Sigmoid colon (tissue), 7 donors: ENCODE data around the gene COMMD6. TPM values are rescaled to one million over a fixed set of nuclear protein-coding genes. Genes with fewer than 3 reads are reported as not detected.
"Not testable (repeated sequence)": the region's sequence is repeated elsewhere in the genome, so short reads cannot be mapped to it uniquely, and the experiment has no call there.

Experiments used
- DNase-seq: peaks from one replicate; pipeline ENCODE4 v3.0.0-alpha.2; 2019
- H3K27ac ChIP-seq, 4 donors: fragments of 200-600 bp; sonication (generic); one replicate each; pipeline ENCODE4 v1.5.1; 2016 to 2019; ENCODE audit warnings: mild to moderate bottlenecking in 1 of 4
- H3K27me3 ChIP-seq, 3 donors: fragments of 200-600 bp; sonication (generic); one replicate each; pipeline ENCODE4 v1.5.1; 2019; ENCODE audit warnings: mild to moderate bottlenecking in 1 of 3
- H3K36me3 ChIP-seq, 4 donors: fragments of 200-600 bp; sonication (generic); one replicate each; pipeline ENCODE4 v1.5.1; 2016 to 2019
- H3K4me1 ChIP-seq, 4 donors: fragments of 200-600 bp; sonication (generic); one replicate each; pipeline ENCODE4 v1.5.1; 2017 to 2019
- H3K4me3 ChIP-seq, 4 donors: fragments of 200-600 bp; sonication (generic); one replicate each; pipeline ENCODE4 v1.5.1; 2017 to 2019; ENCODE audit warnings: mild to moderate bottlenecking in 2 of 4, moderate library complexity in 1 of 4
- H3K9me3 ChIP-seq, 4 donors: fragments of 200-600 bp in 3 of 4; sonication (generic) in 3 of 4; one replicate each; pipeline versions ENCODE4 v1.5.1 to v1.6.1; 2013 to 2019
- EP300 ChIP-seq, 4 donors: sonication (generic); formaldehyde crosslinking; IDR thresholded peaks; one replicate each; pipeline ENCODE4 v1.6.1; 2017; ENCODE audit warnings: antibody characterized with exemption in 4 of 4
- POLR2A ChIP-seq, 2 donors: fragments of 450-650 bp; IDR thresholded peaks; one replicate each; pipeline ENCODE4 v1.6.1; 2016; ENCODE audit warnings: antibody characterized with exemption in 2 of 2, mild to moderate bottlenecking in 2 of 2, moderate library complexity in 2 of 2
- POLR2AphosphoS5 ChIP-seq, 4 donors: sonication (generic); formaldehyde crosslinking; IDR thresholded peaks; one replicate each; pipeline ENCODE4 v1.6.1; 2017; ENCODE audit warnings: antibody characterized with exemption in 4 of 4
- WGBS, 2 donors: extraction: QIAGEN DNeasy Blood & Tissue Kit; methylation state at CpG; one replicate each; pipeline ENCODE4 v1.1.7; 2013; 5-methylcytosine and 5-hydroxymethylcytosine counted together
- intact Hi-C: fragments of 100-400 bp; cut with DNase I; formaldehyde crosslinking; loops from one replicate; pipeline ENCODE4 v1.15.1; 2023
- polyA plus RNA-seq, 3 donors: library from polyadenylated mRNA; stranded (reverse); fragments of 200-250 nt; gene quantifications; one replicate each; pipeline ENCODE4 v1.2.3, GENCODE V29; 2013
- total RNA-seq, 4 donors: library from RNA; depleted of rRNA; stranded (reverse); fragments of >200 nt; gene quantifications; one replicate each; pipeline ENCODE4 v1.1.0, GENCODE V29; 2016
- TF ChIP-seq, protein P1 (sequence below), 4 experiments: fragments of 450-650 bp in 3 of 4; fragments of 200-600 bp in 1 of 4; IDR thresholded peaks; one replicate each; pipeline ENCODE4 v1.5.1; 2016 to 2019; ENCODE audit warnings: antibody characterized with exemption in 4 of 4, mild to moderate bottlenecking in 3 of 4, moderate library complexity in 2 of 4
- donor health status: healthy with polysubstance abuse.
- donor health status: Bipolar disorder and iron deficiency.
- donor health status: healthy.

The COMMD6 gene
- total and polyA plus RNA-seq, 7 donors: 138 to 447 (median 190) TPM

DNA sequence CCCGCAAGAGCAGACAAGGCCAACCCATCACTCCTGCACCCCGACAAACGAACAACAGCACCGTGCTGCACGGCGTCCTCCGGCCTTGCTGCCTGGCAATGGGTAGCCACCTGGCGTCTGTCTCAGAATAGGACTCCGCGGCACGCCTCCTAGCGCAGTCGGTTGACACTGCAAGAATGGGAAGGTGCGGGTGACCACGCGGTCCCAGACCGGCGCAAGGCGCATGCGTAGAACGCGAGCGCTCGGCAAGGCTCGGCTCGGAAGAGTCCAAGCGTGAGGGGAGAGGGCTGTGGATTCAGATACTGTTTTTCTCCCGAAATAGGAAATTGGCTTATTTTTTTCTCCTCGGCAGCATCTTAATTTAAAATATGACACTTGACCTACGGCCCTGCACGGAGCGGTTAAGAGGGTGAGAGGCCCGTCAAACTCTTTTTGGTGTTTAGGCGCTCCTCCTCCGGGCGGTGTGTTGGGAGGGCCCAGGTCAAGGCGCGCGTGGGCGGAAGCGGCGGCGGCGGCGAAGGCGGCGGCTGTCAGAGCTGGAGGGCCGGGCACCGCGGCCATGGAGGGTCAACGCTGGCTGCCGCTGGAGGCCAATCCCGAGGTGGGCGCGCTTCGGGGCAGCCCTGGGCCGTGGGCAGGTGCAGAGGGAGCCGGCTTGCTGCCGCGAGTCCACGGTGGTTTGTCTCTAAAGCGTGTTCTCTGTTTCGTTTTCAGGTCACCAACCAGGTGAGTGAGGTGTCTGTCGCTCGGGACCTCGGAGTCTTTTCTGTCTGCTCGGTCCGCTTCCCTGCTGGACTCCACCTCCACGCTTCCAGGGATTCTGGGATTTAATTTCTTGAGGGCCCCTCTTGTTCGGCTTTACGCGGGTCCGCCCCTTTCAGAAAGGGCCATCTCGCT is 11.9 kb upstream of the COMMD6 start, which contains the start of gene UCHL3:
TSS of gene UCHL3 (plus strand) at position 530 of the 897 bp plus-strand sequence. CDS start at position 560, 30 bp downstream.
- intact Hi-C loops: loop anchor here (1.0 to 2.0 kb wide), 3 partner anchors 11 to 177 kb away; partner anchors contain the start of gene TBC1D4
- H3K4me1 ChIP-seq: peaks cover 0 to 20% (median 16%) of the 10 kb centered on the region in 4 donors
- peak within 1 kb of the TSS; percentile 72 to 79 (median 76) for H3K27ac ChIP-seq
- H3K36me3 ChIP-seq: no peaks in the 10 kb centered on the region
- no peaks in the 10 kb centered on the region for H3K9me3 ChIP-seq
- WGBS, 2 donors: 0 to 1% methylated on average over 74 of the region's 74 CpGs
- peak; percentile 97 for DNase-seq
- H3K4me3 ChIP-seq: peak within 1 kb of the TSS; percentile 77 to 95 (median 85)
- H3K27me3 ChIP-seq: no peaks in the 10 kb centered on the region
- no peak for TF ChIP-seq EP300 (IDR thresholded peaks at IDR 0.05)
- peak in 3 of 4 donors; percentile 60 to 73 (median 67) for TF ChIP-seq POLR2AphosphoS5 (IDR thresholded peaks at IDR 0.05)
- peak in 1 of 2 donors; percentile 13 for TF ChIP-seq POLR2A (IDR thresholded peaks at IDR 0.05)
- TF ChIP-seq, protein P1, sequence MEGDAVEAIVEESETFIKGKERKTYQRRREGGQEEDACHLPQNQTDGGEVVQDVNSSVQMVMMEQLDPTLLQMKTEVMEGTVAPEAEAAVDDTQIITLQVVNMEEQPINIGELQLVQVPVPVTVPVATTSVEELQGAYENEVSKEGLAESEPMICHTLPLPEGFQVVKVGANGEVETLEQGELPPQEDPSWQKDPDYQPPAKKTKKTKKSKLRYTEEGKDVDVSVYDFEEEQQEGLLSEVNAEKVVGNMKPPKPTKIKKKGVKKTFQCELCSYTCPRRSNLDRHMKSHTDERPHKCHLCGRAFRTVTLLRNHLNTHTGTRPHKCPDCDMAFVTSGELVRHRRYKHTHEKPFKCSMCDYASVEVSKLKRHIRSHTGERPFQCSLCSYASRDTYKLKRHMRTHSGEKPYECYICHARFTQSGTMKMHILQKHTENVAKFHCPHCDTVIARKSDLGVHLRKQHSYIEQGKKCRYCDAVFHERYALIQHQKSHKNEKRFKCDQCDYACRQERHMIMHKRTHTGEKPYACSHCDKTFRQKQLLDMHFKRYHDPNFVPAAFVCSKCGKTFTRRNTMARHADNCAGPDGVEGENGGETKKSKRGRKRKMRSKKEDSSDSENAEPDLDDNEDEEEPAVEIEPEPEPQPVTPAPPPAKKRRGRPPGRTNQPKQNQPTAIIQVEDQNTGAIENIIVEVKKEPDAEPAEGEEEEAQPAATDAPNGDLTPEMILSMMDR (IDR thresholded peaks at IDR 0.05): peak; percentile 82 to 93 (median 87)

DNA sequence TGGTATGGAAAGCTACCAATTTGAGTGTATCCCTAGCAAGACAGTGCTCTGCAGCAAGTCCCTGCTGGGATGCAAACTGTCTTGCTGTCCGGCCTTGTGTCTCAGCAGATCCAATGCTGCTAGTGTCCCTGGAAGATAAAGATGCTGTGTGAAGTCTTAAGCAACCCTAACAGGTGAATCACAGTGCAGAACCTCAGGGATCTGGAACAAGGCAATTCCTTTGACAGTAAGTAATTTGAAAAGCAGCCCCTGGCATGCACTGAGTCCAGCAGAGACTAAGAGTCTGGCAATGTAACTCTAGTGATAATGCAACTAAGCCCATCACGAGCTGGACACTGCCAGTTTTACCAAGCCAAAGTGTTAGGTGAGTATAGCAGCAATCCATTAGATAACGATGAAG is 10.3 kb upstream of the COMMD6 start:
- 93 to 96% methylated on average over 3 of the region's 3 CpGs for WGBS, 2 donors
- Histone ChIP-seq H3K4me3 (no peak overlapping the region), H3K36me3 (no peaks in the 10 kb centered on the region), H3K27ac (no peak overlapping the region), H3K9me3 (no peaks in the 10 kb centered on the region), H3K4me1 (peaks cover 0 to 20% (median 16%) of the 10 kb centered on the region in 4 donors), H3K27me3 (no peaks in the 10 kb centered on the region)
- TF ChIP-seq EP300 (IDR thresholded peaks at IDR 0.05) (no peak), POLR2A (IDR thresholded peaks at IDR 0.05) (no peak), POLR2AphosphoS5 (IDR thresholded peaks at IDR 0.05) (no peak)
- TF ChIP-seq, protein P1 (IDR thresholded peaks at IDR 0.05): no peak
- intact Hi-C loops: loop anchor here (2.0 kb wide), 1 partner anchor 175 kb away; no protein-coding TSS in a partner anchor
- DNase-seq: no peak

DNA sequence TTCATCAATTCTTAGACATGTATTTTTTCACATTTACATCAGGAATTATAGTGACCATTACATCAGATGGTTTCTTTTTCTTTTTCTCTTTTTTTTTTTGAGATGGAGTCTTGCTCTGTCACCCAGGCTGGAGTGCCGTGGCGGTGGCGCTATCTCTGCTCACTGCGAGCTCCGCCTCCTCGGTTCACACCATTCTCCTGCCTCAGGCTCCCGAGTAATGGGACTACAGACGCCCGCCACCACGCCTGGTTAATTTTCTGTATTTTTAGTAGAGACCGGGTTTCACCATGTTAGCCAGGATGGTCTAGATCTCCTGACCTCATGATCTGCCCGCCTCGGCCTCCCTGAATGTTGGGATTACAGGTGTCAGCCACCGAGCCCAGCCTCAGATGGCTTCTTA is 7.7 kb upstream of the COMMD6 start:
- H3K27ac ChIP-seq, H3K36me3 ChIP-seq, H3K4me3 ChIP-seq, H3K27me3 ChIP-seq, intact Hi-C loops, H3K9me3 ChIP-seq, DNase-seq: not testable (repeated sequence)
- WGBS, 2 donors: 88% methylated on average over 14 of the region's 14 CpGs
- peaks cover 0 to 15% (median 9%) of the 10 kb centered on the region in 4 donors for H3K4me1 ChIP-seq

DNA sequence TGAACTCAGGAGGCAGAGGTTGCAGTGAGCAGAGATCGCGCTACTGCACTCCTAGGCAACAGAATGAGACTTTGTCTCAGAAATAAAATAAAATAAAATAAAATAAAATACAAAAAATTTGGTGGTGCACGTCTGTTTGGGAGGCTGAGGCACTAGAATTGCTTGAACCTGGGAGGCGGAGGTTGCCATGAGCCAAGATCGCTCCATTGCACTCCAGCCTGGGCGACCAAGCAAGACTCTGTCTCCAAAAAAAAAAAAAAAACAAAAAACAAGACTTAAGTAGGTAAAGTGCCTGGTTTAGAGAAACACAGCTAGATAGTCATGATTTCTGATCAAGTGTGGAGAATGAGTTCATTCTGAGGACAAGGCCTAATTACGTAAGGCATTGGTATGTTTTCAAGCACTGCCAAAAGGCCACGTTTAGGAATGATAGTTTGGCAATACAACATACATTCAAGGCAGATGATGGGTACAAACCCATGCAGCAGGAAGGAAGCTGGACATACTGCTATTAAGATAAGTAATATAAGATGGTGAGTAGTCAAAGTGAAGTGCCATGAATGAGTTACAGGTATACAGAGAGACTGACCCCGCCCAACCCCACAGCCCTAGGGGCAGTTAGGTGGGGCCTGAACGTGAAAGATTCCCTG is 7.2 kb upstream of the COMMD6 start:
- H3K36me3 ChIP-seq: no peaks in the 10 kb centered on the region
- no peak for TF ChIP-seq POLR2A (IDR thresholded peaks at IDR 0.05)
- TF ChIP-seq POLR2AphosphoS5 (IDR thresholded peaks at IDR 0.05): peak in 1 of 4 donors; percentile 40
- 86 to 87% methylated on average over 10 of the region's 10 CpGs for WGBS, 2 donors
- H3K27me3 ChIP-seq: no peaks in the 10 kb centered on the region
- H3K4me1 ChIP-seq: peaks cover 0 to 10% (median 5%) of the 10 kb centered on the region in 4 donors
- H3K9me3 ChIP-seq: no peaks in the 10 kb centered on the region
- no peak overlapping the region for H3K4me3 ChIP-seq
- DNase-seq: no peak
- no peak overlapping the region for H3K27ac ChIP-seq
- intact Hi-C loops: no loop called here

DNA sequence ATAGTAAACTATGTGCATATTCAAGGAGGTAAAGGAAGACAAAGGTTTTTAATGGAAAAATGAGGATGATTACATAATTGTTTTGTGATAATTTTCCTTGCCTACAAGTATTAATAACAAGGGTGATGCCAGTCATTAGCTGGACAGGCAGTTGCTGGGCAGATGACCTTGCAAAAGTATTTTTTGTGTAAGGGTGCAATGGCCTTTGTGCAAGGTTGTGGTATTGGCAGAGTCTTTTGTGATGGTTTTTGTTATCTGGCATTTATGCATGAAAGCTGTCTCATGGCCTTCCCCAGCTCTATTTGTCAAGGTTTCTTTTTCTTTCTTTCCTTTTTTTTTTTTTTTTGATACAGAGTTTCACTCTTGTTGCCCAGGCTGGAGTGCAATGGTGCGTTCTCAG is 4.3 kb upstream of the COMMD6 start:
- Histone ChIP-seq H3K4me3 (no peak overlapping the region), H3K36me3 (no peaks in the 10 kb centered on the region), H3K27ac (no peak overlapping the region), H3K27me3 (no peaks in the 10 kb centered on the region), H3K9me3 (no peaks in the 10 kb centered on the region), H3K4me1 (peaks cover 0 to 10% (median 6%) of the 10 kb centered on the region in 4 donors)
- TF ChIP-seq, protein P1 (IDR thresholded peaks at IDR 0.05): no peak
- TF ChIP-seq POLR2AphosphoS5 (IDR thresholded peaks at IDR 0.05) (no peak), POLR2A (IDR thresholded peaks at IDR 0.05) (no peak), EP300 (IDR thresholded peaks at IDR 0.05) (no peak)
- DNase-seq: no peak
- WGBS, 2 donors: 97% methylated on average over 1 of the region's 1 CpG
- intact Hi-C loops: no loop called here
